Spleen (tissue), 11 donors: ENCODE results near the gene SLC38A8. TPM values are rescaled to one million over a fixed set of nuclear protein-coding genes. Genes with fewer than 3 reads are reported as not detected.

Experiments used
- DNase-seq: peaks from one replicate; pipeline ENCODE4 v3.0.0-alpha.2; 2020
- H3K27ac ChIP-seq, 8 donors: fragments of 200-600 bp; sonication (generic) in 7 of 8; 1 replicate in 4 of 8; 2 replicates in 4 of 8; pipeline versions ENCODE4 v1.5.0 to v1.8.0; 2016 to 2021; ENCODE audit warnings: inconsistent platforms in 4 of 8, mild to moderate bottlenecking in 4 of 8, moderate library complexity in 1 of 8
- H3K27me3 ChIP-seq, 7 donors: fragments of 200-600 bp; sonication (generic) in 6 of 7; replicated peaks in 1 of 7; 1 replicate in 4 of 7; 2 replicates in 3 of 7; pipeline versions ENCODE4 v1.5.0 to v1.8.0; 2016 to 2021; ENCODE audit warnings: inconsistent platforms in 3 of 7, mild to moderate bottlenecking in 1 of 7
- H3K36me3 ChIP-seq, 6 donors: fragments of 200-600 bp; sonication (generic) in 5 of 6; 1 replicate in 4 of 6; 2 replicates in 2 of 6; pipeline versions ENCODE4 v1.5.0 to v1.8.0; 2016 to 2021; ENCODE audit warnings: inconsistent platforms in 2 of 6
- H3K4me1 ChIP-seq, 6 donors: fragments of 200-600 bp; sonication (generic) in 5 of 6; 1 replicate in 3 of 6; 2 replicates in 3 of 6; pipeline versions ENCODE4 v1.5.0 to v1.8.0; 2016 to 2021; ENCODE audit warnings: inconsistent platforms in 3 of 6
- H3K4me3 ChIP-seq, 8 donors: fragments of 200-600 bp; sonication (generic) in 7 of 8; 1 replicate in 4 of 8; 2 replicates in 4 of 8; pipeline versions ENCODE4 v1.5.0 to v1.8.0; 2016 to 2021; ENCODE audit warnings: inconsistent platforms in 4 of 8, mild to moderate bottlenecking in 4 of 8, moderate library complexity in 2 of 8
- H3K9me3 ChIP-seq, 8 donors: fragments of 200-600 bp; sonication (generic) in 7 of 8; 1 replicate in 4 of 8; 2 replicates in 4 of 8; pipeline versions ENCODE4 v1.5.0 to v1.8.0; 2016 to 2021; ENCODE audit warnings: inconsistent platforms in 4 of 8
- POLR2A ChIP-seq, 3 donors: fragments of 450-650 bp; IDR thresholded peaks; one replicate each; pipeline ENCODE4 v1.5.1; 2017; ENCODE audit warnings: antibody characterized with exemption in 3 of 3, mild to moderate bottlenecking in 1 of 3
- POLR2AphosphoS5 ChIP-seq, 3 donors: sonication (generic); formaldehyde crosslinking; IDR thresholded peaks; one replicate each; pipeline ENCODE4 v1.5.1; 2017; ENCODE audit warnings: antibody characterized with exemption in 3 of 3
- WGBS, 5 donors: extraction: QIAGEN DNeasy Blood & Tissue Kit in 3 of 5; methylation state at CpG; one replicate each; pipeline versions ENCODE4 v1.1.5 to v1.1.7; 2013 to 2018; 5-methylcytosine and 5-hydroxymethylcytosine counted together
- intact Hi-C: fragments of 100-400 bp; cut with DNase I; formaldehyde crosslinking; loops from one replicate; pipeline ENCODE4 v1.15.0; 2023; ENCODE audit warnings: low total_unique reads
- polyA plus RNA-seq, 3 donors: library from polyadenylated mRNA; stranded (reverse); fragments of 200-250 nt; gene quantifications; one replicate each; pipeline ENCODE4 v1.2.1, GENCODE V29; 2013
- total RNA-seq, 7 donors: library from RNA; depleted of rRNA in 3 of 7; stranded (reverse); fragments of >200 nt in 3 of 7; fragmentation: NEBNext Ultra II Directional in 4 of 7; extraction: Animal tissue kit (Norgen Biotek cat#: 25700) in 4 of 7; gene quantifications; one replicate each; pipeline versions ENCODE4 v1.1.0 to v1.2.1, GENCODE V29; 2016 to 2021
- TF ChIP-seq, protein P1 (sequence below), 11 experiments: fragments of 200-600 bp in 7 of 11; fragments of 450-650 bp in 4 of 11; sonication (generic) in 4 of 11; IDR thresholded peaks in 8 of 11; conservative IDR thresholded peaks in 3 of 11; 1 replicate in 7 of 11; 2 replicates in 4 of 11; pipeline versions ENCODE4 v1.4.0 to v1.8.0; 2016 to 2021; ENCODE audit warnings: antibody characterized with exemption in 11 of 11, inconsistent platforms in 4 of 11, mild to moderate bottlenecking in 1 of 11
- donor health status: healthy with polysubstance abuse.
- donor health status: DM: no; HTN: no; CAD: no; lungs with moderate emphysema.
- donor health status: DM: no; HTN: no; CAD: no.
- donor health status: Bipolar disorder and iron deficiency.
- donor health status: healthy.
- donor health status: DM: no; HTN: no; CAD: no.
- donor health status: DM: yes; HTN: yes; CAD: no.

Gene SLC38A8
- total and polyA plus RNA-seq, 10 donors, result 0.37 TPM; not detected in 9

DNA sequence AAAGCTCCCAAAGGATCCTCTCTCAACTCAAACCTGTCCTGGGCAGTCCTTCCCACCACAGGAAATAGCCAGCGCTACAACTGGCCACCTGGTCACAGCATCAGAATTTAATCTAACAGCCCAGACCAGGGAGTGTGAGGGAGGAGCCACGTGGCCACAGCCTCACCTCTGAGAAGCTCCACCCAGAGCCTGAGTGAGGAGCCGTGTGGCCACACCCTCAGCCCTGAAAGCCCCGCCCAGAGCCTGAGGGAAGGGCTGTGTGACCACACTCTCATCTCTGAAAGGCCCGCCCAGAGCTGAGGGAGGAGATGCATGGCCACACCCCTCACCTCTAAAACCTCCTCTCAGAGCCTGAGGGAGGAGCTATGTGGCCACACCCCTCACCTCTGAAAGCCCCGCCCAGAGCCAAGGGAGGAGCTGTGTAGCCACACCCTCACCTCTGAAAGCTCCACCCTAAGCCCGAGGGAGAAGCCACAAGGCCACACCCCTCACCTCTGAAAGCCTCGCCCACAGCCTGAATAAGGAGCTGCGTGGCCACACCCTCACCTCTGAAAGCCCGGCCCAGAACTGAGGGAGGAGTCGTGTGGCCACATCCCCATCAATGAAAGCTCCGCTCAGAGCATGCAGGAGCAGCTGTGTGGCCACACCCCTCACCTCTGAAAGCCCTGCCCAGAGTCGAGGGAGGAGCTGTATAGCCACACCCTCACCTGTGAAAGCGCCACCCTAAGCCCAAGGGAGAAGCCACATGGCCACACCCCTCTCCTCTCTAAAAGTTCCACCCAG, 28.6 kb downstream of the SLC38A8 start:
- intact Hi-C loops, result no loop called here
- Histone ChIP-seq H3K27me3 (peaks cover 0 to 19% (median 0%) of the 10 kb centered on the region in 7 donors), H3K4me1 (peaks cover 0 to 4% (median 0%) of the 10 kb centered on the region in 6 donors), H3K36me3 (no peaks in the 10 kb centered on the region), H3K27ac (peak overlapping the region in 1 of 8 donors; percentile 1), H3K4me3 (no peak overlapping the region), H3K9me3 (peaks cover 0 to 10% (median 0%) of the 10 kb centered on the region in 8 donors)
- 11 to 21% (median 17%) methylated on average over 10 to 14 of the region's 14 CpGs for WGBS, 5 donors
- TF ChIP-seq POLR2AphosphoS5 (IDR thresholded peaks at IDR 0.05) (no peak), POLR2A (IDR thresholded peaks at IDR 0.05) (no peak)
- TF ChIP-seq, protein P1, sequence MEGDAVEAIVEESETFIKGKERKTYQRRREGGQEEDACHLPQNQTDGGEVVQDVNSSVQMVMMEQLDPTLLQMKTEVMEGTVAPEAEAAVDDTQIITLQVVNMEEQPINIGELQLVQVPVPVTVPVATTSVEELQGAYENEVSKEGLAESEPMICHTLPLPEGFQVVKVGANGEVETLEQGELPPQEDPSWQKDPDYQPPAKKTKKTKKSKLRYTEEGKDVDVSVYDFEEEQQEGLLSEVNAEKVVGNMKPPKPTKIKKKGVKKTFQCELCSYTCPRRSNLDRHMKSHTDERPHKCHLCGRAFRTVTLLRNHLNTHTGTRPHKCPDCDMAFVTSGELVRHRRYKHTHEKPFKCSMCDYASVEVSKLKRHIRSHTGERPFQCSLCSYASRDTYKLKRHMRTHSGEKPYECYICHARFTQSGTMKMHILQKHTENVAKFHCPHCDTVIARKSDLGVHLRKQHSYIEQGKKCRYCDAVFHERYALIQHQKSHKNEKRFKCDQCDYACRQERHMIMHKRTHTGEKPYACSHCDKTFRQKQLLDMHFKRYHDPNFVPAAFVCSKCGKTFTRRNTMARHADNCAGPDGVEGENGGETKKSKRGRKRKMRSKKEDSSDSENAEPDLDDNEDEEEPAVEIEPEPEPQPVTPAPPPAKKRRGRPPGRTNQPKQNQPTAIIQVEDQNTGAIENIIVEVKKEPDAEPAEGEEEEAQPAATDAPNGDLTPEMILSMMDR (IDR thresholded peaks at IDR 0.05 in 8 of 11, conservative IDR thresholded peaks at IDR 0.05 in 3 of 11), result no peak
- no peak for DNase-seq

DNA sequence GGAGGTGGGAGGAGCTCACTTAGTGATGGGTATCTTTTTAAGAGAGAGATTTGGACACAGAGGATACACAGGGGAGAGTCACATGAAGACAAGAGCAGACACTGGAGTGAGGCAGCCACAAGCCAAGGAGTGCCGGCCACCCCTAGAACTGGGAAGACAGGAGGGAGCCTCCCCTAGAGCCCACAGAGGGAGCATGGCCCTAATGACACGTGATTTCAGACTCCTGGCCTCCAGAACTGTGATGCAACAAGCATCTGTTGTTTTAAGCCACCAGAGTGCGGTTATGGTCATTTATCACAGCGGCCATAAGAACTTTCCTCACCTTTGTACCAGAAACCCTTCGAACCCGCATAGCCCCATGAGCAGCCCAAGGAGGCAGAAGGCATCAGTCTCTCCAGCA, 33.3 kb downstream of the SLC38A8 start:
- Histone ChIP-seq H3K27ac (no peak overlapping the region), H3K4me3 (no peak overlapping the region), H3K4me1 (peaks cover 0 to 4% (median 0%) of the 10 kb centered on the region in 6 donors), H3K9me3 (peaks cover 0 to 3% (median 0%) of the 10 kb centered on the region in 8 donors), H3K27me3 (peaks cover 0 to 32% (median 0%) of the 10 kb centered on the region in 7 donors), H3K36me3 (no peaks in the 10 kb centered on the region)
- no peak for TF ChIP-seq POLR2AphosphoS5 (IDR thresholded peaks at IDR 0.05)
- TF ChIP-seq POLR2A (IDR thresholded peaks at IDR 0.05), result no peak
- TF ChIP-seq, protein P1 (IDR thresholded peaks at IDR 0.05 in 8 of 11, conservative IDR thresholded peaks at IDR 0.05 in 3 of 11), result no peak
- no peak for DNase-seq
- intact Hi-C loops, result no loop called here
- 83 to 95% (median 87%) methylated on average over 3 to 6 of the region's 6 CpGs for WGBS, 5 donors

DNA sequence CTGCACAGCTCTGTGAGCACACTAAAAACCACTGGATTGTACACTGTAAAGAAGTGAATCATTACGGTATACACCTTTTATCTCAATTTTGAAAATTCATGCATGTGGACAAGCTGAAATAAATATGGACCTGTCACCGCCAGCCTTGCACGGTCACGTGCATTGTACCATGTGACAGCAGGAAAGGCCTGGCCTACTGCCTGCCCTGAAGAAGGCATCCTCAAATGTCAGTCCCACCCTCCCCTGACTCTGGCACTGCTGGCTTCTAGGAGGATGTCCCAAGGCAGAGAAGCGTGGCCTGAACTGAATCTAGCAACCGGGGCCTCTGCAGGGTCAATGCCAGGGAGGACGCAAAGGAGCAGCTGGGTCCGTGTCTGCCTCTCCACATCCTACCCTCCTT, 34.6 kb downstream of the SLC38A8 start:
- DNase-seq, result no peak
- intact Hi-C loops, result no loop called here
- no peak overlapping the region for H3K4me3 ChIP-seq
- no peaks in the 10 kb centered on the region for H3K4me1 ChIP-seq
- TF ChIP-seq POLR2A (IDR thresholded peaks at IDR 0.05), result no peak
- no peak for TF ChIP-seq POLR2AphosphoS5 (IDR thresholded peaks at IDR 0.05)
- TF ChIP-seq, protein P1 (IDR thresholded peaks at IDR 0.05 in 8 of 11, conservative IDR thresholded peaks at IDR 0.05 in 3 of 11), result no peak
- no peaks in the 10 kb centered on the region for H3K9me3 ChIP-seq
- peaks cover 0 to 45% (median 0%) of the 10 kb centered on the region in 7 donors for H3K27me3 ChIP-seq
- 58 to 66% (median 62%) methylated on average over 8 of the region's 8 CpGs for WGBS, 5 donors
- H3K27ac ChIP-seq, result no peak overlapping the region
- H3K36me3 ChIP-seq, result no peaks in the 10 kb centered on the region

DNA sequence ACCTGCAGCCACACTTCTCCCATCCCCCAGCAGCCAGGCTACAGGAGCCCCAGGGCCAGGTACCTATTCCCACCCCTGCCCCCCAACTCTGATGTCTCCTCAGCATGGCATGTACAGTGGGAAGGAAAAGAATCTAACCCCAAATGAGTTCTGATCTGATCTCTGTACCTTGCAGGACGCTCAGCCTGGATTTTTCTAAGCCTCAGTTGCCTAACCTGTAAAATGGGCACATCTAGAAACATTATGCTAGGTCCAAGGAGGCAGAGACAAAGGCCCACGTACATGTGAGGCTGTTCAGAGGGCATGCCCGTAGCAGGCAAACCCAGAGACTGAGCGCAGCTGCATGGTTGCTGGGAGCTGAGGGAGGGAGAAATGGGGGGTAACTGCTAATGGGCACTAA, 35.1 kb downstream of the SLC38A8 start:
- TF ChIP-seq POLR2A (IDR thresholded peaks at IDR 0.05) (no peak), POLR2AphosphoS5 (IDR thresholded peaks at IDR 0.05) (no peak)
- TF ChIP-seq, protein P1 (IDR thresholded peaks at IDR 0.05 in 8 of 11, conservative IDR thresholded peaks at IDR 0.05 in 3 of 11), result no peak
- H3K4me3 ChIP-seq, result no peak overlapping the region
- no peaks in the 10 kb centered on the region for H3K4me1 ChIP-seq
- H3K36me3 ChIP-seq, result no peaks in the 10 kb centered on the region
- H3K27me3 ChIP-seq, result peaks cover 0 to 49% (median 0%) of the 10 kb centered on the region in 7 donors
- no peak for DNase-seq
- no peak overlapping the region for H3K27ac ChIP-seq
- H3K9me3 ChIP-seq, result no peaks in the 10 kb centered on the region
- intact Hi-C loops, result no loop called here
- WGBS, 5 donors, result 74 to 83% (median 77%) methylated on average over 4 of the region's 4 CpGs
